Tibial nerve (tissue), 4 donors: ENCODE data around the gene GSE1. TPM values are rescaled to one million over a fixed set of nuclear protein-coding genes. Genes with fewer than 3 reads are reported as not detected.

Experiments used
- DNase-seq, 2 donors: peaks; one replicate each; pipeline ENCODE4 v3.0.0-alpha.2; 2019; ENCODE audit warnings: low spot score in 2 of 2
- H3K27ac ChIP-seq, 4 donors: fragments of 200-600 bp; sonication (generic) in 3 of 4; one replicate each; pipeline ENCODE4 v1.5.1; 2017 to 2019; ENCODE audit warnings: mild to moderate bottlenecking in 1 of 4
- H3K27me3 ChIP-seq, 2 donors: fragments of 200-600 bp; sonication (generic) in 1 of 2; one replicate each; pipeline versions ENCODE4 v1.5.1 to v1.6.0; 2017 to 2019
- H3K36me3 ChIP-seq, 3 donors: fragments of 200-600 bp; sonication (generic); one replicate each; pipeline ENCODE4 v1.5.1; 2018 to 2019
- H3K4me1 ChIP-seq, 4 donors: fragments of 200-600 bp; sonication (generic) in 3 of 4; one replicate each; pipeline ENCODE4 v1.5.1; 2017 to 2019
- H3K4me3 ChIP-seq, 4 donors: fragments of 200-600 bp; sonication (generic) in 3 of 4; one replicate each; pipeline ENCODE4 v1.5.1; 2017 to 2019; ENCODE audit warnings: mild to moderate bottlenecking in 1 of 4, moderate library complexity in 1 of 4
- H3K9me3 ChIP-seq, 4 donors: fragments of 200-600 bp; sonication (generic) in 3 of 4; one replicate each; pipeline ENCODE4 v1.5.1; 2017 to 2019
- EP300 ChIP-seq, 2 donors: sonication (generic); formaldehyde crosslinking; IDR thresholded peaks; one replicate each; pipeline ENCODE4 v1.6.1; 2017; ENCODE audit warnings: antibody characterized with exemption in 2 of 2, mild to moderate bottlenecking in 1 of 2
- POLR2A ChIP-seq, 2 donors: fragments of 450-650 bp; IDR thresholded peaks; one replicate each; pipeline ENCODE4 v1.6.1; 2017; ENCODE audit warnings: antibody characterized with exemption in 2 of 2, mild to moderate bottlenecking in 2 of 2, moderate library complexity in 2 of 2
- WGBS, 2 donors: methylation state at CpG; one replicate each; pipeline ENCODE4 v1.1.5; 2018; 5-methylcytosine and 5-hydroxymethylcytosine counted together
- total RNA-seq, 4 donors: library from RNA; depleted of rRNA; stranded (reverse); fragments of >200 nt; gene quantifications; one replicate each; pipeline ENCODE4 v1.1.0, GENCODE V29; 2016
- TF ChIP-seq, protein P1 (sequence below), 5 experiments: fragments of 200-600 bp in 3 of 5; fragments of 450-650 bp in 2 of 5; sonication (generic) in 3 of 5; IDR thresholded peaks; one replicate each; pipeline ENCODE4 v1.5.1; 2016 to 2019; ENCODE audit warnings: antibody characterized with exemption in 5 of 5, mild to moderate bottlenecking in 3 of 5, moderate library complexity in 2 of 5

Gene GSE1
- total RNA-seq, 4 donors from 2014 or later = 65.1 to 147 (median 83.5) TPM

DNA sequence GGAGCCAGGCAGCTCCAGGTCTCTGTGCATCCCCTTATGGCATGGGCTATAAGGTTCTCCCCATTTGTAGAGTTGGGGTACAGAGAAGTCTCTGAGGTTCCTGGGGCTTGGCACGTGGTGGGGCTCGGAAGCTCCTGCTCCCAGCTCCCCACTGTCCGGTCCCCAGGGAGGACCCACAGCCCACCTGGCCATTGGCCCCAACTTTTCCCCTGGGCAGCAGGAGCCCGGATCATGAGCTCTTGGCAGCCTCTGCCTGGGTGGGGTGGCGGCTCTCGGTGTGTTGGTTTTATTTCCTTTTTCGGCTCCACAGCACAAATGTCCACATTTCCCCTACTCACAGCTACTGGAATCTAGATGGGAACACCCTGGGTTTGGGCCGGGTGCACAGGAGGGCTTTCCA, 30.5 kb downstream of the GSE1 start:
- no peaks in the 10 kb centered on the region for H3K9me3 ChIP-seq
- H3K27ac ChIP-seq = no peak overlapping the region
- peaks cover 0 to 29% (median 0%) of the 10 kb centered on the region in 3 donors for H3K36me3 ChIP-seq
- no peaks in the 10 kb centered on the region for H3K27me3 ChIP-seq
- H3K4me1 ChIP-seq = peaks cover 0 to 9% (median 0%) of the 10 kb centered on the region in 4 donors
- H3K4me3 ChIP-seq = no peak overlapping the region
- no peak for TF ChIP-seq EP300 (IDR thresholded peaks at IDR 0.05)
- TF ChIP-seq POLR2A (IDR thresholded peaks at IDR 0.05) = no peak
- TF ChIP-seq, protein P1, sequence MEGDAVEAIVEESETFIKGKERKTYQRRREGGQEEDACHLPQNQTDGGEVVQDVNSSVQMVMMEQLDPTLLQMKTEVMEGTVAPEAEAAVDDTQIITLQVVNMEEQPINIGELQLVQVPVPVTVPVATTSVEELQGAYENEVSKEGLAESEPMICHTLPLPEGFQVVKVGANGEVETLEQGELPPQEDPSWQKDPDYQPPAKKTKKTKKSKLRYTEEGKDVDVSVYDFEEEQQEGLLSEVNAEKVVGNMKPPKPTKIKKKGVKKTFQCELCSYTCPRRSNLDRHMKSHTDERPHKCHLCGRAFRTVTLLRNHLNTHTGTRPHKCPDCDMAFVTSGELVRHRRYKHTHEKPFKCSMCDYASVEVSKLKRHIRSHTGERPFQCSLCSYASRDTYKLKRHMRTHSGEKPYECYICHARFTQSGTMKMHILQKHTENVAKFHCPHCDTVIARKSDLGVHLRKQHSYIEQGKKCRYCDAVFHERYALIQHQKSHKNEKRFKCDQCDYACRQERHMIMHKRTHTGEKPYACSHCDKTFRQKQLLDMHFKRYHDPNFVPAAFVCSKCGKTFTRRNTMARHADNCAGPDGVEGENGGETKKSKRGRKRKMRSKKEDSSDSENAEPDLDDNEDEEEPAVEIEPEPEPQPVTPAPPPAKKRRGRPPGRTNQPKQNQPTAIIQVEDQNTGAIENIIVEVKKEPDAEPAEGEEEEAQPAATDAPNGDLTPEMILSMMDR (IDR thresholded peaks at IDR 0.05) = no peak
- WGBS, 2 donors = 66 to 79% methylated on average over 8 of the region's 8 CpGs
- DNase-seq = no peak

DNA sequence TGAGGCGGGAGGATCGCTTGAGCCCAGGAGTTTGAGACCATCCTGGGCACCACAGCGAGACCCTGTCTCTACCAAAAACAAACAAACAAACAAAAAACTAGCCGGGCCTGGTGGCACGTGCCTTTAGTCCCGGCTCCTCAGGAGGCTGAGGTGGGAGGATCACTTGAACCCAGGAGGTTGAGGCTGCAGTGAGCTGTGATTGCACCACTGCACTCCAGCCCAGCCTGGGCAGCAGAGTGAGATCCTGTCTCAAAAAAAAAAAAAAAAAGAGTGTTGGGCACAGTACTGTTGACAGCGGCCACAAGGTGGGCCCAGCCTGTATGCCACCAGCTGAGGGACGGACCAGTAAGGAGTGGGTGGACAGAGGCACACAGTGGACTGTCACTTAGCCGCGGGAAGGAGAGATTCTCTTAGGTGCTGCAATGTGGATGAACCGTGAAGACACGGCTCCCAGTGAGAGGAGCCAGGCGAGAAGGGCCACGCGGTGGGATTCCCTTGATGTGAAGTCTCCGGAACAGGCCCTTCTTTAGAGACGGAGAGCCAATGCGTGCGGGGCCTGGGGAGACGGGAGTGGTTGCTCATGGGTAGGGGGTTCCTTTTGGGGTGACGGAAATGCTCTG, 31.1 kb downstream of the GSE1 start:
- 93 to 95% methylated on average over 21 of the region's 21 CpGs for WGBS, 2 donors
- Histone ChIP-seq H3K4me1 (peaks cover 0 to 6% (median 0%) of the 10 kb centered on the region in 4 donors), H3K27ac (no peak overlapping the region), H3K36me3 (peaks cover 0 to 35% (median 0%) of the 10 kb centered on the region in 3 donors), H3K9me3 (no peaks in the 10 kb centered on the region), H3K4me3 (no peak overlapping the region), H3K27me3 (no peaks in the 10 kb centered on the region)
- TF ChIP-seq EP300 (IDR thresholded peaks at IDR 0.05) (no peak), POLR2A (IDR thresholded peaks at IDR 0.05) (no peak)
- TF ChIP-seq, protein P1 (IDR thresholded peaks at IDR 0.05) = no peak
- no peak for DNase-seq

DNA sequence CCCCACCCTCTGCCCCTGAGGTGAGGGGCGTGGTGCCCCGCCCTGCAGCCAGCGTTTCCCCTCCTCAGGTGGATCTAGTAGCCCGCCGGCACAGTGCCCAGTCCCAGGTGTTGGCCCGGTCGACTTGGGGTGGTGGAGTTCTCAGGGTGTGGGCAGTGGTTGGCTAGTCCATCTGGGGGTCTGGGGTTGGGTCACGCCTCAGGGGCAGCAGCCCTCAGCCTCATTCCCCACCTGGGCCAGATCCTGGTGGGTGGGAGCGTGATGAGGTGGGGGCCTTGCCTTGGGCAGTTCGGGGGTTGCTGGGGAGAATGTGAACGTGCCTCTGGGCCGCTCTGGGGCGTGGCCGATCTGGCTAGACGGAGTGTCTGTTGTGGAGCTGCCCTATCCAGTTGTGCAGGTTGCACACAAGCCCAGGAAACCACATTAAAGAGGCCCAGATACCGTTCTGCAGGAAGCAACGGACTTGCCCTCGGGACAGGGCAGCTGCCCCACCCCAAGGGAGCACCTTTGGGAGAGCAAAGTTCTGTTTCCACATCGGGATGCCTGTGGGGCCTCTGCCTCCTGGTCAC, 32.0 kb downstream of the GSE1 start:
- Histone ChIP-seq H3K4me3 (no peak overlapping the region), H3K9me3 (no peaks in the 10 kb centered on the region), H3K27ac (no peak overlapping the region), H3K36me3 (peaks cover 0 to 37% (median 0%) of the 10 kb centered on the region in 3 donors), H3K27me3 (no peaks in the 10 kb centered on the region), H3K4me1 (peaks cover 0 to 3% (median 0%) of the 10 kb centered on the region in 4 donors)
- no peak for DNase-seq
- TF ChIP-seq POLR2A (IDR thresholded peaks at IDR 0.05) (no peak), EP300 (IDR thresholded peaks at IDR 0.05) (no peak)
- TF ChIP-seq, protein P1 (IDR thresholded peaks at IDR 0.05) = no peak
- 81 to 91% methylated on average over 13 to 17 of the region's 19 CpGs for WGBS, 2 donors

DNA sequence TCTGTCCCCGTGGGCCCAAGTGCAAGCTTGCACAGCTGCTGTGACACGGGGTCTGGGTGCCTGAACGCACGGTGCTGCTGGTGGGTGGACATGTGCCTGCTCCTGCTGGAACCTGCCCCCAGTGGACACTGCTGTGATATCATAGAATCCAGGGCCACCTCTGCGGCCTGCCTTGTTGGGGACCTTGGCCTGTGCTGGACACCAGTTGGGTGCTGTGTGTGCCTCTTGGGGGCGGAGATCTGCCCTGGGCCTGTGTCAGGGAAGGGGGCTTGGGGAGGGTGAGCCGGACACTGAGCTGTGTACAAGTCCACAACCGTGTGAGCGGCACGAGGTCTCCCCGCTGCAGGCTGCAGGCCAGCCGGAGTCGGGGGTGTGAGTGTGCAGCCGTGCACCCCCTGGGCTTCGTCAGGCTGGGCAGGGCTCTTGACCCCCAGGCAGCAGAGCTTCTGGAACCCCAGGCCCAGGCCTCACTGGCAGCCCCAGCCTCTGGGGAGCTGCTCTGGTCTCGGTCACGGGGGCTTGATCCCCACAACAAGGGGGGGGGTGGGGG, 33.3 kb downstream of the GSE1 start:
- TF ChIP-seq EP300 (IDR thresholded peaks at IDR 0.05) (no peak), POLR2A (IDR thresholded peaks at IDR 0.05) (no peak)
- TF ChIP-seq, protein P1 (IDR thresholded peaks at IDR 0.05) = no peak
- Histone ChIP-seq H3K27ac (no peak overlapping the region), H3K27me3 (no peaks in the 10 kb centered on the region), H3K36me3 (peaks cover 0 to 32% (median 0%) of the 10 kb centered on the region in 3 donors), H3K4me1 (peaks cover 0 to 16% (median 5%) of the 10 kb centered on the region in 4 donors), H3K9me3 (no peaks in the 10 kb centered on the region), H3K4me3 (no peak overlapping the region)
- WGBS, 2 donors = 83 to 92% methylated on average over 5 to 11 of the region's 17 CpGs
- DNase-seq = no peak

DNA sequence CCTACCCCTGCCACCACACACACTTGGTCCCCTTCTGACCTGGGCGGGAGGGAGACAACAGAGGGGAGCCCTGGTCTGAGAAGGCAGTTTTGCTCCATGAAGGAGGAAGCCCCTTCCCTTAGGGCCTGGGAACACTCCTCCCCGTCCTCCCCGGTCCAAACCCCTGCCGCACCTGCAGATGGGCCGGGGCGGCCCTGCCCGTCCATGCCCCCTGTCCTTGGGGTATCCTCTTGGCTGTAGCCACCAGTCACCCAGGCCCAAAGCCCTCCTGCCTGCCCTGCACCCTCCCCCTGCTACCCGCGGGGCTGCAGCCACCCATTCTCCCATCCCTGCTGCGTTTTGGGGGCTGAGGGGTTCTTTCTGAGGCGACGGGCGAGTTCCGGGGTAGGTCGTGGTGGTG, 33.9 kb downstream of the GSE1 start:
- Histone ChIP-seq H3K27ac (no peak overlapping the region), H3K4me1 (peaks cover 0 to 21% (median 9%) of the 10 kb centered on the region in 4 donors), H3K27me3 (no peaks in the 10 kb centered on the region), H3K9me3 (no peaks in the 10 kb centered on the region), H3K4me3 (no peak overlapping the region), H3K36me3 (peaks cover 0 to 31% (median 0%) of the 10 kb centered on the region in 3 donors)
- TF ChIP-seq POLR2A (IDR thresholded peaks at IDR 0.05) (no peak), EP300 (IDR thresholded peaks at IDR 0.05) (no peak)
- TF ChIP-seq, protein P1 (IDR thresholded peaks at IDR 0.05) = no peak
- 90 to 92% methylated on average over 15 of the region's 15 CpGs for WGBS, 2 donors
- DNase-seq = no peak
